GM15510 (cell line): Measurements from ENCODE around the gene TEX13A.

Source experiments
- POLR2A ChIP-seq: IDR thresholded peaks from 3 replicates; pipeline ENCODE4 v1.6.1; 2011; ENCODE audit warnings: borderline replicate concordance; ENCODE audit not compliant: insufficient read length; ENCODE audit errors: extremely low read depth

TEX13A gene

DNA sequence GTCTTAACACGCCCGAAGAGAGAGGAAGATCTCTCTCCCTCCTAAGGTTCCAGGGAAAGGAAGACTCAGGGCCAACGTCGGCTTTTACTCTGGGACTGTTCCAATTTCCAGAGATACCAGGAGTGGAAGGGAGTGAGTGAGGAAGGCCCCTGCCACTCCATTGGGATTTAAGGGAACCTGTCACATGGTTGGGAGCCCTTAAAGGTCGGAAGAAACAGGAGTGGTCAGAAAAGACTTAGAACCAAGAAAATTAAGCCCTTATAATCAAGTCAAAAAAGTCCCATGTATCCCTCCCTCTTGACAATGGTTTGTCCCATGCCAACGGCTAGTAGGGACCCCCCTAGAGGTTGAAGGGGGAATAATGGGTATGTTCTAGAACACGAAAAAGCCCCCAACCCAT lies at the start of gene TEX13A:
TEX13A (minus strand) TSS at position 59 of the 400 bp plus-strand sequence. CDS start 297 bp downstream, outside the sequence.
- TF ChIP-seq POLR2A: no peak

- TF ChIP-seq POLR2A: no peak
Measured at GRCh38 chrX:105269386-105269785, 48.9 kb upstream of the TEX13A start.

DNA sequence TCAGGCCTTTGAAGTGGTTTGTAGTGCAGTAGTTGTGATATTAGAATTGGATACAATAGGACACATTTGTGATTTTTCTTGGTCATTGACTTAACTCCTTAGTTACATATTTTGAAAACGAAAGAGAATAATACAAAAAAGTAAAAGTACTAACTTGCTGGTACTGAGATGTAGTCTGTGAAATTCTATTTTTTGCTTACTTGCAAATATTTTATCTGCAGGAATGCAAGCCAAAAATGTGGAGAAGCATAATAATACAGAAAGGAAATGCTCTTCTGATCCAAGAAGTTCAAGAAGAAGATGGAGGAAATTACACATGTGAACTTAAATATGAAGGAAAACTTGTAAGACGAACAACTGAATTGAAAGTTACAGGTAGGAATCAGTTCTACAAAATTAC lies 46.7 kb upstream of the TEX13A start:
- no peak for TF ChIP-seq POLR2A

GRCh38 chrX:105266456-105266855 lies 46.0 kb upstream of the TEX13A start:
- no peak for TF ChIP-seq POLR2A

- no peak for TF ChIP-seq POLR2A
Measured at GRCh38 chrX:105265093-105265492, 44.6 kb upstream of the TEX13A start.

DNA sequence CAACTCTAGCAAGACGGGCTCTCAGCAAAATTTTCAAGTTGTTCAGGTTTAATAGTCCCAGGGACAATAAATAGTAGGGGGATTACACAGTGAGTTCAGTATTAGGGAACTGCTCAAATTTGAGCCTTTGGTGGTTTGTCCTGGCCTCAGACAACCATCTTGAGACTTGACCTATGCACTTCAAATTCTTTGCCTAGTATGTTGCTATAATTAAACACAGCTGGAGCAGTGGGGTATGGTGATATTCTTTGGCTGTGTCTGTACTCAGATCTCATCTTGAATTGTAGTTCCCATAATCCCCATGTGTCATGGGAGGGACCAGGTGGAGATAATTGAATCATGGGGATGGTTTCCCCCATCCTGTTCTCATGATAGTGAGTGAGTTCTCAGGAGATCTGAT lies 43.3 kb upstream of the TEX13A start:
- TF ChIP-seq POLR2A: no peak

GRCh38 chrX:105263171-105263570 lies 42.7 kb upstream of the TEX13A start:
- TF ChIP-seq POLR2A: no peak

DNA sequence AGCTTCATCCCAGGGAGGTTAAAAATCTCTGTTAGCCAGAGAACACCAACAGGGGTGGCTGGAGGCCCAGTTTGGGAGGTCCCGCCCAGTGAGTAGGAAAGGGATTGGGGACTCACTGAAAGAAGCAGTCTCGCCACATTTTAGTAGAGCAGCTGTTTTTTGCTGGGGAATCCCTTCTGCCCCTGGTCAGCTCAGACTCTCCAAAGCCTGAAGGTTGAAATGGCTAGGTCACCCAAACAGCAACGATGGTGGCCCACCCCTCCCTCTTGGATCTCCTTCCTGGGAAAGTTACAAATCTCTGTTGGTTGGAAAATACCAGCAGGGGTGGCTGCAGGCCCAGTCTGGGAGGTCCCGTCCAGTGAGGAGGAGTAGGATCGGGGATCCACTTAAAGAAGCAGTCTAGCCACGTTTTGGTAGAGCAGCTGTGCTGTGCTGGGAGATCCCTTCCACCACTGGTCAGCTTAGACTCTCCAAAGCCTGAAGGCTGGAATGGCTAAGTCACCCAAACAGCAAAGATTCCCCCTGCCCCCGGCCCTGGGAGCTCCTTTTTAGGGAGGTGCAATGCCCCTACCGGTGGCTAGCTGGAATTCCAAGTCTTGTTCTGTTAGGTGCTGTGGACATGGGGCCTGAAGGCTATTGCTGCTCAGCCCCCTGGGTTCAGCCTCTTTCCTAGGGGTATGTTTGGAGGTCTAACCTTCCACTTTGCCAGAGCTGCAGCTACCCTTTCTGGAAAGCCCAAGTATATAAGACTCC lies 40.0 kb upstream of the TEX13A start:
- no peak for TF ChIP-seq POLR2A

GRCh38 chrX:105241056-105241455 lies 20.6 kb upstream of the TEX13A start:
- no peak for TF ChIP-seq POLR2A

GRCh38 chrX:105229146-105229545 lies 8.7 kb upstream of the TEX13A start:
- no peak for TF ChIP-seq POLR2A

DNA sequence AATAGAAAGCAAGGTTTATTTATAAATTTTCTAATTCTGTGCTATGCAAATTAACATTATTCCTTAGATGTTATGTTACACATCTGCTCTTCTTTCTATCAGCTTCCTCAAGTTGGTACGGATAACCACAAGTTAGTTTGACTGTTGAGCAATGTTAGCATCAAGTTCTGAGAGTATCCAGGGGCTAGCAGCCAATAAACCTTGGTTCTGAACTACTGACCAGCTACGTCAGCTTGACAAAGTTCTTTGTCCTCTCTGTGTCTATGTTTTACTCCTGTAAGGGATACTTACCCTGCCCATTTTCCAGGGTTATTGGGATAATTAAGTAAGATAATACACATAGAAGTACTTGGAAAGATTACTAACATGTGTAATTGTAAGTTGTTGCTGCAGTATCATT lies 8.1 kb upstream of the TEX13A start:
- TF ChIP-seq POLR2A: no peak

GRCh38 chrX:105226499-105226898 lies 6.0 kb upstream of the TEX13A start:
- TF ChIP-seq POLR2A: no peak

GRCh38 chrX:105221374-105221773 lies 880 bp upstream of the TEX13A start:
- no peak for TF ChIP-seq POLR2A

DNA sequence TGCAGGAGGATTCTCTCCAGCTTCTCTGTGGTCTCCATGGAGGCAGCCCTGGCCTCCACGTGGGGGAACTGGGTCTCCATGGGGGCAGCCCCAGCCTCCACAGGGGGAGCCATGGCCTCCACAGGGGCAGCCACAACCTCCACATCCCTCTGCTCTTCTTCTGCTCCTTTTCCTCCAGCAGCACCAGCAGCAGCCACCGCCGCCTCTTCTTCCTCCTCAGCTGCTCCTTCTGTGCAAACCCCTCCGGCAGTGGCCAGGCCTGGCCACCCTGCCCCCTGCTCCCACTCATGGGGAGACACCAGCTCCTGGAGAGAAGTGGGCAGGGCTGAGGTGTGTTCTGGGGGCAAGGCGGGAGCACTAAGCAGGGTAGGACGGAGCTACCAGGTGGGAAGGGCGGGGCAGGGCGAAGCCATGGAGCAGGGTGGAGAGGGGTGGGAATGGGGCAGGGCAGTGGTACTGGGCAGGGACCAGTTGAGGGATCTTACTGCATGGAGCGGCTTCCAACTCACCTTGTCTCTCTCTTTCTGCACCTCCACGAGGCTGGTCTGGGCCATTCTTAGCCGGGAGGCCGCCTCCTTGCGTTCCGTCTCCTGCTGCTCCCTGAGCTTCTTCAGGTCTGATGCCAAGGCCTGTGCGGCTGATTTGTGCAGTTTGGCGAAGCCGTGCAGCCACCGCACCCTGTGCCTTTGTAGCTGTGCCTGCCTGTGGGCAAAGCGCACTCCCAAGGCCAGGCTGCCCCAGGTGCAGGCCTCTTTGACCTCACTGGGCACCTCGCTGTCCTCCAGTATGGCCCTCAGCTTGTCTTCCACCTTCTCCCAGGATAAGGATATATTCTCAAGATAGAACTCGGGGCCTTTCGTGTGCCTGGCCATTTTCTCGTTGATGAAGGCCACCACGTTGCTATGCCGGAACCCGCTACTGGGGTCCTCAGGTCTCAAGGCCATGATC lies 766 bp downstream of the TEX13A start:
- no peak for TF ChIP-seq POLR2A

- no peak for TF ChIP-seq POLR2A
Measured at GRCh38 chrX:105211066-105211575, 9.4 kb downstream of the TEX13A start.
